LoVo (cell line): ENCODE results near the gene PIK3C2A.
A peak's percentile ranks its signal among the peaks of the same experiment; 100 is the strongest.
"Not testable (repeated sequence)": the region's sequence is repeated elsewhere in the genome, so short reads cannot be mapped to it uniquely, and the experiment has no call there.

Experiments
- DNase-seq: peaks from one replicate; pipeline ENCODE4 v3.0.0-alpha.2; 2016; ENCODE audit warnings: low spot score

Gene PIK3C2A

GRCh38 chr11:17207317-17208256 lies at the start of gene PIK3C2A:
Gene PIK3C2A (minus strand): TSS chr11:17207986. CDS start chr11:17169741, 38,245 bp downstream.
- peak; percentile 95 for DNase-seq

DNA sequence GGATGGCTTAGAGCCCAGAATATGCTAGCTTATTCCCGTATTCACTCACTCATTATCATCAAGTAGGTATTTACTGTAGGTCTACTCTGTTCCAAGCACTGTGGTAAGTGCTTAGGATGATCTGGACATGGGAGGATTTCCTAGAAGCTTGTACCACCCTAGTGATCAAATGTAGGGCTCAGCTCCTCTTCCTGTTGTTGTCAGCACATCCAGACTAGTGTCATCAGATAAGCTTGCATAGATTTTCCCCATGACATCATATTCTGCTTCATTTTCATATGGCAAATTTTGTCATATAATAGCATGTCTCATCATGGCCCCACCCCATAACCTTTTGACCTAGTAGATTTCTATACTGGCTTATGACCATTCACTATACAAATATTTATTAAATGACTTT lies 49.4 kb upstream of the PIK3C2A start:
- no peak for DNase-seq

- peak; percentile 12 for DNase-seq
Observed at GRCh38 chr11:17256512-17256911, 48.7 kb upstream of the PIK3C2A start.

- DNase-seq = no peak
Observed at GRCh38 chr11:17252704-17253103, 44.9 kb upstream of the PIK3C2A start.

DNA sequence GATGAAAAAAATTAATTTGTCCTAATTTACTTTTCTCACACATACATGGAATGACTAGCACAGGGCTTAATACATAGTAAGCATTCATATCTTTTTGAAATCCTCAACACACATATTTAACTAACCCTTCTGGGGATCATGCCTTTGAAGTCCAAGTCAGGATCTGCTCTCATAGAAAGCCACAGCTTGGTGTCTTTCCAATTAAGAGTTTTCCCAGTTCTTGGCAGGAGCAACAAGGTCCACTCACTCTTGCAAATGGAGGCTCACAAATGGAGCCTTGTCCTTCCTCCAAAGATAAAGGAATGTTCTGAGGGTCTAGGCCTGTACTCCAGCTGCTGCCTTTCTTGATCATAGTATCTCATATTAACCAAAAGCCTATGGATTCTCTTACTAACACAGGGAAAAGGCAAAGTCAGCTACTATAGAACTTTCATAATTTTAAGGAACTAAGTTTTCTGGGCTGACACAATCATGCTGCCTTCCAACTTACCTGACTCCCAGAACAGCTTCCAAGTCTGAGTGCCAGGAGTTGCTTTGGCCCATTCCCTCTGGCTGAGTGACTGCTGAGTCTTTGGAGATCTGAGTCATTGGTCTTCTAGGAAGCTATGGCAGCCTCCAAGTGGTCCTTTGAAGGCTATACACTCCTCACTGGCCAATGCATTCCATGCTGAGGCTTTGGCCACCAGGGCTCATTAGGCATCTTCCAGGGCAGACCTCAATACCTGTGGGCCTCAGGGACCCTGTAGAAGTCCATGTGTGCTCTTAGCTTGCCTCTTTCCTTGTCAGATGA lies 43.0 kb upstream of the PIK3C2A start:
- DNase-seq = no peak

GRCh38 chr11:17244046-17244445 lies 36.3 kb upstream of the PIK3C2A start:
- DNase-seq = no peak

DNA sequence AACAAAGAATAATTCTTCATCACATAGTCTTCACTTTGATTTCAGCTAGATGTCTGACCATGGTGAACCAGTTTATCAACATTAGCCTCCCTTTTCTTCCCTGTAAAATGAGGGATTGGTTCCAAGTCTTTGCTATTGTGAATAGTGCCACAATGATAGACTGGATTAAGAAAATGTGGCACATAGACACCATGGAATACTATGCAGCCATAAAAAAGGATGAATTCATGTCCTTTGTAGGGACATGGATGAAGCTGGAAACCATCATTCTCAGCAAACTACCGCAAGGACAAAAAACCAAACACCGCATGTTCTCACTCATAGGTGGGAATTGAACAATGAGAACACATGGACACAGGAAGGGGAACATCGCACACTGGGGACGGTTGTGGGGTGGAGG lies 35.2 kb upstream of the PIK3C2A start:
- not testable (repeated sequence) for DNase-seq

GRCh38 chr11:17240780-17241179 lies 33.0 kb upstream of the PIK3C2A start:
- no peak for DNase-seq

GRCh38 chr11:17239927-17240326 lies 32.1 kb upstream of the PIK3C2A start:
- DNase-seq = not testable (repeated sequence)

- DNase-seq = no peak
Observed at GRCh38 chr11:17238377-17238776, 30.6 kb upstream of the PIK3C2A start.

DNA sequence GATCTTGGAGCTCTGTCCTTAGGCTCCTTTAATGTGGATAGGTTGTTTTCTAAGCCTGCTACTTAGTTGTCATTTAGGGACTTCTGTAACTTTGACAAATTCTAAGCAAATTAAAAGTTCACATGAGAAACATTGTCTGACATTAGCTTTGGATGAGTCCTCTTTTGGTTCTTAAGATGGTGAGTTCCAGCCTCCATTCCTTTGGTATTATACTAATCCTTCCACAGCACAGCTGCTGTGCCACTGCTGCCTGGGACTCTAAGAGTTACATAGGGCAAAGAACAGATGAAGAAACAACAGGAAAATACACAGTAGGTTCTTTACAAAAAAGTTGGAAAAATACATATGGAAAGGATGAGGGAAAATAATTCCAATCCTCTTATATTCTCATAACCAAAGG lies 25.3 kb upstream of the PIK3C2A start:
- DNase-seq = no peak

GRCh38 chr11:17230867-17231851 lies 23.4 kb upstream of the PIK3C2A start:
- DNase-seq = no peak

DNA sequence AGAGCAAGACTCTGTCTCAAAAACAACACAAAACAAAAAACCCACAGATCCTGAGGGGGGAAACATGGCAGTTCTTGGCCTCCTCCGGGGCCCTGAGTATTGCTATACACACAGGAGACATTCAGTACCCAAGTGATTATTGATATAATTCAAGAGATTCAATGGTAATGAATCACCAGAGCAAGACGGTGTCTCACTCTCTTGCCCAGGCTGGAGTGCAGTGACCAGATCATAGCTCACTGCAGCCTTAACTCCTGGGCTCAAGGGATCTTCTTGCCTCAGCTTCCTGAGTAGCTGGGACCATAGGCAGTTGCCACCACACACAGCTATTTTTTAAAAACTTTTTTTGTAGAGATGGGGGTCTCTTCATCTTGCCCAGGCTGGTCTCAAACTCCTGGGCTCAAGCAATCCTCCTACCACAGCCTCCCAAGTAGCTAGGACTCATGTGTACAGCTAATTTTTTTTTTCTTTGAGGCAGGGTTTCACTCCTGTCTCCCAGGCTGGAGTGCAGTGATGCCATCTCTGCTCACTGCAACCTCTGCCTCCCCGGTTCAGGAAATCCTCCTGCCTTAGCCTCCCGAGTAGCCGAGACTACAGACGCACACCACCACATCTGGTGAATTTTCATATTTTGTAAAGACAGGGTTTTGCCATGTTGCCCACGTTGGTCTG lies 21.8 kb upstream of the PIK3C2A start:
- no peak for DNase-seq

- DNase-seq = not testable (repeated sequence)
Observed at GRCh38 chr11:17228186-17228925, 20.6 kb upstream of the PIK3C2A start.

GRCh38 chr11:17224727-17225126 lies 16.9 kb upstream of the PIK3C2A start:
- DNase-seq = no peak

DNA sequence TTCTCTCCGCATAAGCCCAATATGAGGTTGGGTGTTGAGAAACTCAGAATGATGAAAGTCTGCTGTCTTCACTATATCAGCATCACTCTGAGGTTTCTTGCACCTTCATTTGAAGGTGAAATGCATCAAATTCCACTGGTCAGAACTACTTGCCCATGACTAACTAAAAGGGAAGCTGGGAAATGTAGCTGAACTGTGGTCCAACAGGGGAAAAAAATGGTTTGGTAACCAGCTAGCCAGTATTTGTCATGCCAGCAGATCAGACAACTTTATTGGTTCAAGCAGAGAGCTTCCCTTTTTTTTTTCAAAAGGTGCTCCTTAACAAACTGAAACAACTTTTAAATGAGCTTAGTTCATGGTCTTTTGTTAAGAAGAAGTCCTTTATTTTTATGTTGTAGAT lies 14.2 kb upstream of the PIK3C2A start:
- no peak for DNase-seq

DNA sequence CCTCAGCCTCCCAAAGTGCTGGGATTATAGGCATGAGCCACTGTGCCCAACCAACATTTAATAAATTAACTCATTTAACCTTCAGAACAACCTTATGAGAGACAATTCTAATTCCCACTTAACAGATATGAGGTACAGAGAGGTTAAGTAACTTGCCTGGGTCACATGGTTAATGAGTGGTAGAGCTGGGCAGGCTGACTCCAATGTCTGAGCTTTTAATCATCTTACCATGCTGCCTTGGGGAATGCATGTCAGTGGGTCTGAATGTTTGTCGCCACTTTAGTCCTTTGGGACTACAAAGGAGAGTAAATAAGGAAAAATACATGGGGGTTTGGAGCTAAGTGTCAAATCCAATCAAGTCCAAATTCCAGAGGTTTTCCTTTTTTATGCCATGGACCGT lies 11.2 kb upstream of the PIK3C2A start:
- DNase-seq = no peak

- DNase-seq = no peak
Observed at GRCh38 chr11:17218403-17218802, 10.6 kb upstream of the PIK3C2A start.

DNA sequence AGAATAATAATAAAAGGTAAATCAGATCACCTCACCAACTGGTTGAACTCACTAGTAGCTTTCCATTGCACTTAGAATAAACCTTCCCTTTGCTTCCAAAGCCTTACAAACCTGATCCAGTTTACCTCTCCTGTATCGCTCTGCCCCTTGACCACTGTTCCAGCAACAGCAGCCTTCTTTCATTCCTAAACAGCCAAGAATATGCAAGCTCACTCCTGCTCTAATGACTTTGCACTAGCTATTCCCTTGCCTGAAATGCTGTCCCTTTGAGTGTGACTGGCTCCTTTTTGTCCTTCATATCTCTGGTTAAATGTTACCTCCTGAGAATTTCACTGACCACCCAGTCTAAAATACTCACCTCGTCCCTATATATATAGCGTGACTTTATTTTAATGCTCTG lies 9.6 kb upstream of the PIK3C2A start:
- no peak for DNase-seq

GRCh38 chr11:17214338-17214737 lies 6.6 kb upstream of the PIK3C2A start:
- DNase-seq = no peak

GRCh38 chr11:17211286-17211685 lies 3.5 kb upstream of the PIK3C2A start:
- DNase-seq = no peak
